HG02852 (cell line): ENCODE measurements around the gene WDR93.
A peak's percentile ranks its signal among the peaks of the same experiment; 100 is the strongest.

Experiments
- ATAC-seq: cut with Tn5 transposase; IDR thresholded peaks from one replicate; pipeline ENCODE4 v1.9.1; 2021; ENCODE audit warnings: mild to moderate bottlenecking, moderate library complexity; ENCODE audit not compliant: unreplicated experiment

The WDR93 gene

DNA sequence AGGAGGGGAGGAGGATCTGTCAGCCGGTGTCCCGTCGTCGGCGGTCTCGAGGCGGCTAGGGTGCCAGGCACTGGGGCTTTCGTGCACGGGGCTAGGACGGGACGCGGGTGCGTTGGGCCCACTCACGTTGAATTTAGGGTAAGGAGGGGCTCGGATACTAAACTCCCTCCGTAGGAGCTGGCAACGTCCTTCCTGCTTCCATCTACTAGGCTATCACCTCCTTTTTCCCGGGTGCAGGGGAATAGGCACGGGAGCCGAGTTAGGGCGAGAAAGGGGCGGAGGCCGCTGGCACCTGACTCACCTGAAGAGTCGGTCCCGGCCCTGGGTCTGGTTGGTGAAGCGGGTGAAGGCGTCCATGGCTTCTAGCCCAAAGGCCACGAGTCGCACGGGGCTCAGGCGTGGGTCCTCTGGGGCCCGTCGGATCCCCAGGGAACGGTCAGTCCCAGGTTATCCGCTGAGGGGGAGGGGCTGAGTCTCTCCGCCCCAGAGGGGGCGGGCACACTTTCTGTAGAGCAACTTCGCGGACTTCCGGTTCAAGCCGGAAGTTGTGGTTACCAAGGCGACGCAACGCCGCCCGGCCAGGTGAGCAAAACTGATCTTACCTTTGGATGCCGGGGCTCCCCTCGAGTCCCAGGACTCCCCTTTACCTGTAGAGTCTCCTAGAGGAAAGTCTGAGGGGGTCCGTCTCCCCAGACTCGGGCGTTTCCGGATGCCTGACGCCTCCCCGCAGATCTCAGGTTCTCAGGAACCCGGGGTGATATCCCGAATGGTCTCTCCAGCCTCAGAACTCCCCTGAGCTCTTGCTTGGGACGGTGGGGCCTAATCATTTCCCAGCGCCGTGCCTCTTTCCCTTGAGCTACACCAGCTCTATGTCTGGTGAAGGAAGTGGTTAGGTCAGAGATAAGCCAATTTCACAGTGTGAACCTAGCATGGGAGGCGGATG is at the start of gene WDR93, which contains the start of gene PEX11A:
TSS of gene WDR93 (plus strand) at position 536 of the 943 bp plus-strand sequence. CDS start 10,936 bp downstream, outside the sequence.
TSS of gene PEX11A (minus strand) at position 479 of the 943 bp plus-strand sequence. CDS start at position 357, 122 bp downstream.
- peak; percentile 91 for ATAC-seq

DNA sequence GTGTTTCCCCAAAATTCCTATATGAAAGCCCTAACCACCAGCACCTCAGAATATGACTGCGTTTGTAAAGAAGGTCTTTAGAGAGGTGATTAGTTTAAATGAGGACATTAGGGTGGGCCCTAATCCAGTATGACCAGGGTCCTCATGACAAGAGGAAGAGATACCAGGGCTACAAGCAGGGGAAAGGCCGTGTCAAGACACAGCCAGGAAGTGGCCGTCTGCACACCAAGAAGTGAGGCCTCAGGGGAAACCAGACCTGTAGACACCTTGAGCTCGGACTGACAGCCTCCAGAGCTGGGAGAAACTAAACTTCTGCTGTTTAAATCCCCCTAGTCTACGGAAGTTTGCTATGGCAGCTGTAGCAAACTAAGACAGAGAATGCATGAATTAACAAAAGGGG is 49.6 kb upstream of the WDR93 start:
- ATAC-seq = no peak

DNA sequence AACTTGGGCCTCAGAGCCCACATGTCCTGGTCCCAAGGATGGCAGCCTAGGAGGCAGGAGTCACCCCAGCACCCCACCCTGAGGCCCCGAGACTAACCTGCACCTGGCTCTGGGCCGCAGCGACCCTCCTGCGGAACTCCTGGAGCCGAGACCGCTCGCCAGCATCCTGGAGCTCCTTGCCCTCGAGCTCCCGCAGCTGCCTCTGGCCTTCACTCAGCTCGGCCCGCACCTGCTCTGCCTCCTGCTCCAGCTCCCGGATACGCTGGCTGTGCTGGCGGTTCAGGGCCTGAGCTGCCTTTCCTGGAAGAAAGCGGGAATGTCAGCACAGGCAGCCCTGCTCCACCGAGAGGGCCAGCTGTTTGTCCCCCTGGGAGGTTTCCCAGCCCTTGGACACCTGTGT is 48.5 kb upstream of the WDR93 start:
- no peak for ATAC-seq

- no peak for ATAC-seq
Observed at GRCh38 chr15:89645680-89646079, 44.9 kb upstream of the WDR93 start.

GRCh38 chr15:89646416-89647141 is 44.0 kb upstream of the WDR93 start:
- no peak for ATAC-seq

DNA sequence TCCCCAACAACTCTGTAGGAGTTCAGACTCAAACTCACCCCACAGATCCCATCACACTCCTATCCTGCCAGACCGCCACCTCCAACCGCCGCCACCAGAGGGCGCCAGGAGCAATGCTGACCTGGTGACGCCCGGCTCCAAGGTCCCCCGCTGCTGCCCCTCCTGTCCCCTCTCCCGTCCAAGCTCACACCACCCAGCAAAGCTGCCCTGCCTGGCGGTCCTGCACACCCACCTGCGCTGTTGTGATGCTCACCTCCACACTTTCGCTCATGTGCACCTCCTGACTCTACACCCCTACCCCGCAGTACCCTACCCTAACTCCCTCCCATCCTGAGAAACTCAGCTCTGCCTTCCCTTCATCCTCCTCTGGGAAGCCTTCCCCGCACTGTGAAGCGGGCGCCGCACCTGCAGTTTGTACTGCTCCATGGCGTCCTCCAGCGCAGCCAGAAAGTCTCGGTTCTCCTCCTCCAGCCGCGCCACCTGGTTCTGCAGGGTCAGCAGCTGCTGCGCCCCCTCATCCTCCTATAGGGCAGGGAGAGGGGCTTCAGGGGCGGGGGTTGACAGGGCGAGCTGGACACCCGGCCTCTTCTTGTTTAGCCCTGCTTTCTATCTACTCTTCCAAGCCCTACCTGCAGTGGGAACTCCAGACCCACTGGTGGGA is 43.3 kb upstream of the WDR93 start:
- no peak for ATAC-seq

GRCh38 chr15:89648106-89649012 is 42.3 kb upstream of the WDR93 start:
- ATAC-seq = no peak

DNA sequence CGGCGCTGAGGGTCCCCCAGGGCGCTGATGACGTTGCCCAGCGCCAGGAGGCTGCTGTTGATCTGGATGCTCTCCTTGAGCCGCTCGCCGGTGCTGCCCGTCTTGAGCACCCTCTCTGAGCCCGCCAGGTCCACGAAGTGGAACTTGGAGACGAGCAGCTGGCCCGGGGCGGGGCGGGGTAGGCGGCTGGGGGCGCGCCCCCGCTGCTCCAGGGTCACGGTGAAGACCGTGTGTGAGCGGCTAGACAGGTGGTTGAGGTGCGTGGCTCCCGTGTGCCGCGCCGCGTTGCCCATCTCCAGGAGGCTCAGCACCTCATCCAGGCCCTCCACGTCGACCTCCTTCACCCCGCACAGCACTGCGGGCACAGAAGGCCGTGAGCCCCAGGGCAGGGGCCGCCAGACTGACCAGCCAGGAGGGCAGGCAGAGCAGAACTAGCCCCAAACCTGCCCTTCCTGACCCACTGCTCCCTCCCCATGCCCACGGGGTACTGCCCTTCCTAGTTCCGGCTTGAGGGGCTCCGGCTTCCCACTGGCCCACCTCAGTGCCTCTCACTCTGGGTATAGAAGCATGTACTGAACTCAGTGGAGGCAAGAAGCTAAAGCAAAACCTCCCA is 41.5 kb upstream of the WDR93 start:
- no peak for ATAC-seq

- ATAC-seq = no peak
Observed at GRCh38 chr15:89649716-89650115, 40.9 kb upstream of the WDR93 start.

- ATAC-seq = no peak
Observed at GRCh38 chr15:89652131-89652530, 38.5 kb upstream of the WDR93 start.

GRCh38 chr15:89652666-89653065 is 37.9 kb upstream of the WDR93 start:
- no peak for ATAC-seq

- ATAC-seq = no peak
Observed at GRCh38 chr15:89653578-89653977, 37.0 kb upstream of the WDR93 start.

DNA sequence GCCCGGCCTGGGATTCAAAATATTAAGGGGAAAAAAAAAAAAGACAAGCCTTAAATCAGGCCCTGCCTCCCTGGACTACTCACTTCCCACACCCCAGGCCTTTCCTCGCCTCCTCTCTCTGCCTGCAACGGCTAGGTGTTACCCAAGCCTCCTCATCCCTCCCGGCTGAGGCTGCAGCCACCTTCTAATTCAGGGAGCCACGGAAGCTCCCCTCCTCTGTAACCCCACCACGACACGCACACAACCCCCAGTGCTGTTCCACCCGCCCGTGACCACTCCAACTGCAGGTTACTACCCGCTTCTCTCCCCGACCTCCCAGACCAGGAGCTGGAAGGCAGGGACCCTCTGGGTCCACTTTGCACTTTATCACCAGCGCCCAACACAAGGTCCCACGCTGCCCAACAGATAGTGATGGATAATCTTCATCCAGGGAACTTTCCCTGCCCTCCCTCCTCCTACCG is 36.3 kb upstream of the WDR93 start:
- ATAC-seq = no peak

DNA sequence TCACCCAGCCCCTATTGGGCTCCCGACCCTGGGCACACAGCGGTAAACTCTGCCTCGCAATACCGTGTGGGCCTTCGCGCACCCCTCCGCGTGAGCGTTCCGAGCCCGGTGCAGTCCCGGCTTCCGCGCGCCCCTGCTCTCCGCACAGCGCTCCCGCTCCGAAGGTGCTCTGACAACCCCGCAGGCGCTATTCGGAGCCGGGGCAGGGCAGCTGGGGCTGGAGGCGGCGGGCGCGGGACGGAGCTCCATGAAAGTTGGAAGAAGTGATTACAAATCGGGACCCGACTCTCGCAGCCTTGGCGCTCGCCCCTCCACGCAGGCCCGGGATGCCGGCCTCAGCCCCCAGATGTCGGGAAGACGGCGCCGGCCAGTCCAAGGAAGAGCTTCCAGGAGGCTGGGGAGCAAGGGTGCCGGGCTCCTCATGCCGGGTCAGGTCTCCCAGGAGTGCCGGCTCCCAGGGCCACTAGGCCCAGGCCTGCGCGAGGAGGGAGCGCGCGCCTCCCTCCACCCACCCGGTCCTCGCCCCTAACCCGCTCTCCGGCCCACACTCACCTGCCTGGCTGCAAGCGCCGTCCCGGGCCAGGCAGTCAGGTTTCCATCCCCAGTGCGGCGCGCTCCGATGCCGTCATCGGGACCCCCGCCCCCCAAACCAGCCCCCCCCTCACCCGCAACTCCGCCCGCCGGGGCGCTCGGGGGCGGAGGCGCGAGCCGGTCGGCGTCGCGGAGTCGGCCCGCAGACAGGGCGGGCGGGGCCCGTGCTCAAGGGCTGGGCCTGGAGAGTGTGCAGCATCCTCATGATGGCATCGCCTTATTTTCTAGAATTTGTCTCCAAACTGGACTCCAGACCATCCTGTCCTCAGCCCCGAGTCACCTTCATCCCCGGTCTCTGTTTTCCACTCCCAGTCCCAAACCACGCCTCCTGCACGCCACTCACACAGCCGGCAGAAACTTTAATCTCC is 35.5 kb upstream of the WDR93 start, which contains the start of gene KIF7:
TSS of gene KIF7 (minus strand) at position 621 of the 959 bp plus-strand sequence. CDS start 2,537 bp downstream, outside the sequence.
- ATAC-seq = no peak

DNA sequence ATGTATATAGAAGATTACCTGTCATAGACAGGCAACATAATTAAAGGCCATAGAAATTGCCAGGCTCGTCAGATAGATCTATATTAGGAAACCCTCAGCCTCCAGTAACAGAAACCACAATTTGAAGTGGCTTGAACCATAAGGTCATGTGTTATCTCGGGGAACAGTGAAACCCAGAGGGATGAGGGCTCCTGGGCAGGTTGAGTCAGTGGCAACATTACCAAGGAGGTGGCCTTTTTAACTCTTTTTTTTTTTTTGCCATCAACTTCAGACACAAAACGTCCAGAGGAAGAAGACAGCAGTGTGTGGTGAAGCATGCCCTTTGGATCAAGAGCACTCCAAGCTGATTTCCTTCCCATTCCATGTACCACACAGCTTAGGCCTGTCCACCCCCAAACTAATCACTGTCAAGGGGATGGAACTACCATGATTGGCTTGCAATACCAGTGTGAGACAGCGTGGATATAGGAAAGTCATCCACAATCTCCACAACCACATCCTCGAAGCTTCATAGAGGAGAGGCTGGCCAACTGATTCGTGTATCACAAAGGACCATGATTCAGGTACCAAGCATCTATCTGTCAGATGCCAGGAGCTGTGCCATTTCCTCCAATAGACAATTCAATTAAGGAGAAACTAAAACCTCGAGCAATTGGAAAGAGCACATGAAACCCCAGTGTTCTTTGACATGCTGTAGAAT is 34.3 kb upstream of the WDR93 start:
- no peak for ATAC-seq

GRCh38 chr15:89657686-89658200 is 32.9 kb upstream of the WDR93 start:
- no peak for ATAC-seq

- no peak for ATAC-seq
Observed at GRCh38 chr15:89659295-89659694, 31.3 kb upstream of the WDR93 start.

GRCh38 chr15:89660556-89660955 is 30.1 kb upstream of the WDR93 start:
- no peak for ATAC-seq
